ENCODE measurements around the gene MRGPRE. TPM values are rescaled to one million over a fixed set of nuclear protein-coding genes. Genes with fewer than 3 reads are reported as not detected.

The MRGPRE gene
- polyA plus RNA-seq, 2 of the 4 experiments (the other 2 are of a cell fraction): not detected

- Histone ChIP-seq H3K27ac (no peak overlapping the region), H3K4me3 (no peak overlapping the region), H3K4me2 (no peak overlapping the region), H3K4me1 (no peaks in the 10 kb centered on the region; the same call in 2 of the 3 replicates), H3K9me3 (no peaks in the 10 kb centered on the region)
- no peak for DNase-seq (ENCODE audit: low read depth in 1 of 2, low spot score in 1 of 2)
- no peak for TF ChIP-seq RARB (CRISPR knock-in tag; IDR thresholded peaks at IDR 0.05)
- TF ChIP-seq CEBPB (IDR thresholded peaks at IDR 0.05): no peak
- TF ChIP-seq RNF2 (IDR thresholded peaks at IDR 0.05; ENCODE audit: borderline replicate concordance, low read depth): no peak
- no peak for TF ChIP-seq KDM5A (IDR thresholded peaks at IDR 0.05)
- TF ChIP-seq ZNF302 (CRISPR knock-in tag; IDR thresholded peaks at IDR 0.05): no peak
- TF ChIP-seq HOXB13 (CRISPR knock-in tag; IDR thresholded peaks at IDR 0.05; ENCODE audit: low read depth): no peak
- TF ChIP-seq FOSB (CRISPR knock-in tag; IDR thresholded peaks at IDR 0.05): no peak
- no peak for TF ChIP-seq CBX8 (IDR thresholded peaks at IDR 0.05)
- no peak for TF ChIP-seq HES2 (IDR thresholded peaks at IDR 0.05)
- TF ChIP-seq E2F6 (IDR thresholded peaks at IDR 0.05; ENCODE audit: borderline replicate concordance, low read depth): no peak
- TF ChIP-seq ZSCAN20 (CRISPR knock-in tag; IDR thresholded peaks at IDR 0.05): no peak
- TF ChIP-seq POLR2AphosphoS2 (conservative IDR thresholded peaks at IDR 0.05; ENCODE audit: low read length): no peak
- TF ChIP-seq, protein P1, sequence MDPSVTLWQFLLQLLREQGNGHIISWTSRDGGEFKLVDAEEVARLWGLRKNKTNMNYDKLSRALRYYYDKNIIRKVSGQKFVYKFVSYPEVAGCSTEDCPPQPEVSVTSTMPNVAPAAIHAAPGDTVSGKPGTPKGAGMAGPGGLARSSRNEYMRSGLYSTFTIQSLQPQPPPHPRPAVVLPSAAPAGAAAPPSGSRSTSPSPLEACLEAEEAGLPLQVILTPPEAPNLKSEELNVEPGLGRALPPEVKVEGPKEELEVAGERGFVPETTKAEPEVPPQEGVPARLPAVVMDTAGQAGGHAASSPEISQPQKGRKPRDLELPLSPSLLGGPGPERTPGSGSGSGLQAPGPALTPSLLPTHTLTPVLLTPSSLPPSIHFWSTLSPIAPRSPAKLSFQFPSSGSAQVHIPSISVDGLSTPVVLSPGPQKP (IDR thresholded peaks at IDR 0.05; ENCODE audit: low read depth, low read length): no peak
- no peak for TF ChIP-seq FOSL2 (IDR thresholded peaks at IDR 0.05)
- no peak for TF ChIP-seq FOSL2 (CRISPR knock-in tag; IDR thresholded peaks at IDR 0.05)
- no peak for FAIRE-seq
- WGBS (ENCODE audit: missing lambda C conversion rate): 27% methylated on average over 15 of the region's 15 CpGs
- ATAC-seq: no peak
- CTCF ChIA-PET: interaction anchor here (1.5 to 1.6 kb wide), 2 partner anchors 45 to 110 kb away, joined by 3 to 4 read pairs; no protein-coding TSS in a partner anchor
- POLR2A ChIA-PET: no interaction called here
Observed at GRCh38 chr11:3201112-3201581, 31.1 kb downstream of the MRGPRE start.

GRCh38 chr11:3200388-3201111 lies 31.7 kb downstream of the MRGPRE start:
- Histone ChIP-seq H3K4me3 (no peak overlapping the region), H3K9me3 (no peaks in the 10 kb centered on the region), H3K4me1 (no peaks in the 10 kb centered on the region; the same call in 2 of the 3 replicates), H3K4me2 (no peak overlapping the region), H3K27ac (no peak overlapping the region)
- DNase-seq (ENCODE audit: low read depth in 1 of 2, low spot score in 1 of 2) (no peak), FAIRE-seq (no peak), ATAC-seq (no peak)
- ChIA-PET POLR2A (no interaction called here), CTCF (interaction anchor here (0.9 to 1.6 kb wide), 3 partner anchors 44 to 110 kb away, joined by 3 to 4 read pairs (median 3); no protein-coding TSS in a partner anchor)
- WGBS (ENCODE audit: missing lambda C conversion rate): 15% methylated on average over 6 of the region's 12 CpGs
- TF ChIP-seq MAX (IDR thresholded peaks at IDR 0.05) (no peak), CTCF (IDR thresholded peaks at IDR 0.05) (no peak), NPAS2 (CRISPR knock-in tag; IDR thresholded peaks at IDR 0.05; ENCODE audit: borderline replicate concordance) (no peak), ZC3H11A (IDR thresholded peaks at IDR 0.05) (no peak), CHD4 (IDR thresholded peaks at IDR 0.05; ENCODE audit: borderline replicate concordance) (no peak), SREBF2 (IDR thresholded peaks at IDR 0.05) (no peak), SMC3 (IDR thresholded peaks at IDR 0.05) (no peak), KDM1A (IDR thresholded peaks at IDR 0.05; ENCODE audit: low read depth) (no peak)

Data from A549 (cell line).